SU-DHL-6 (cell line): ENCODE data around the gene SRP68.

ENCODE experiments used
- EZH2phosphoT487 ChIP-seq: fragments of 200-600 bp; sonication (generic), shearing (Covaris generic); conservative IDR thresholded peaks from 2 replicates; pipeline ENCODE4 v1.6.1; 2018; ENCODE audit warnings: mild to moderate bottlenecking, antibody characterized with exemption, low read length, moderate library complexity, mixed read lengths
- TF ChIP-seq, protein P1 (sequence below): fragments of 200-600 bp; sonication (generic); IDR thresholded peaks from one replicate; pipeline ENCODE4 v1.5.1; 2017; ENCODE audit warnings: antibody characterized with exemption, mild to moderate bottlenecking, low read length, moderate library complexity; ENCODE audit not compliant: insufficient read depth, poor library complexity, severe bottlenecking

DNA sequence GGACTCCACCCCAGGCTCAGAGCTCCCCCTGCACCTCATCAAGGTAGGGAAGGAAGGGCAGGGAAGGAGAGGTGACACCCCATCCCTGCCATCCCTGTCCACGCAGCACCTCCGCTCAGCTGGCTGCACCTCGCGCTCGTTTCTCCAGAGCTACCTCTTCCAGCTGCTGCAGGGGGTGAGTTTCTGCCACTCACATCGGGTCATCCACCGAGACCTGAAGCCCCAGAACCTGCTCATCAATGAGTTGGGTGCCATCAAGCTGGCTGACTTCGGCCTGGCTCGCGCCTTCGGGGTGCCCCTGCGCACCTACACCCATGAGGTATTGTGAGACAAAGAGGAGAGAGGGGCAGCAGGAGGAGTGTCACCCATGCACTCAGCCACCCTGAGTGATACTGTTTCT, 70.2 kb downstream of the SRP68 start:
- TF ChIP-seq, protein P1, sequence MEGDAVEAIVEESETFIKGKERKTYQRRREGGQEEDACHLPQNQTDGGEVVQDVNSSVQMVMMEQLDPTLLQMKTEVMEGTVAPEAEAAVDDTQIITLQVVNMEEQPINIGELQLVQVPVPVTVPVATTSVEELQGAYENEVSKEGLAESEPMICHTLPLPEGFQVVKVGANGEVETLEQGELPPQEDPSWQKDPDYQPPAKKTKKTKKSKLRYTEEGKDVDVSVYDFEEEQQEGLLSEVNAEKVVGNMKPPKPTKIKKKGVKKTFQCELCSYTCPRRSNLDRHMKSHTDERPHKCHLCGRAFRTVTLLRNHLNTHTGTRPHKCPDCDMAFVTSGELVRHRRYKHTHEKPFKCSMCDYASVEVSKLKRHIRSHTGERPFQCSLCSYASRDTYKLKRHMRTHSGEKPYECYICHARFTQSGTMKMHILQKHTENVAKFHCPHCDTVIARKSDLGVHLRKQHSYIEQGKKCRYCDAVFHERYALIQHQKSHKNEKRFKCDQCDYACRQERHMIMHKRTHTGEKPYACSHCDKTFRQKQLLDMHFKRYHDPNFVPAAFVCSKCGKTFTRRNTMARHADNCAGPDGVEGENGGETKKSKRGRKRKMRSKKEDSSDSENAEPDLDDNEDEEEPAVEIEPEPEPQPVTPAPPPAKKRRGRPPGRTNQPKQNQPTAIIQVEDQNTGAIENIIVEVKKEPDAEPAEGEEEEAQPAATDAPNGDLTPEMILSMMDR: no peak
- TF ChIP-seq EZH2phosphoT487: no peak
